ENCODE results near the gene CYP19A1.

The CYP19A1 gene

DNA sequence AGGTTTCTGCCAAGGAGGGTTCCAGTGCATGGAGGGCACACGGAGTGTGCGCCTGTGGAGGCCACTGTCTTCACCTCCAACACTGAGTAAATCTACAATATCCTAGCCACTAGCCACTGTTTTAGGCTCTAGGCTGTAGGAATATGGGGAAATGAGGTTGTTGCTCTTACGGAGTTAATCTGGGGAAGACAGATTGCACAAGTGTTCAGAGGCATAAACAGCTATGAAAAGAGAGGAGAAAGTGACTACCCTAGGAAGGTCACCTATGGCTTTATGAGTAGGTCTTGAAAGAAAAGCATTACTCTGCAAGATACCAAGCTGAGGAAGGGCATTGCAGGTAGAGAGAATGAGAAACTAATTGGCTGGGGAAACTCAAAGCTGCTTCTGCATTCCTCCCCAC lies 85.7 kb downstream of the CYP19A1 start:
- DNase-seq, result no peak

DNA sequence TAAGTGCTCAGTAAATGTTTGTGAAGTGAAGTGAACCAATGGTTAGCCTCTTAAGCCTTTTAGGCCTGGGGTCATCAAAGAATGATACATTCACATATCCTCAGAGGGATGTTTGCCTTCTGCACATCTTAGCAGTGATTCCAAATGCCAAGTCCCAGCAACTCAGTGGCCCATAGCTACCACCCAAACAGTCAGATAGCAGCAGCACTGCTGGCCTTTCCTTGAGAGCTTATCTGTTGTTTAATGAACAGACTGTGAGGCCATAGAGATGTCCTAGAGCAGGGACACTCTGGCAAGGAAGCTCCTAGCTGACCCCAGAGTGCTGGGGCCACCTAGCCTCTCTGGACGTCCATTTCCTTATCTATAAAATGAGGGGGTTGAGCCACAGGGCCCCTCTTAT lies 86.8 kb downstream of the CYP19A1 start:
- DNase-seq, result no peak

DNA sequence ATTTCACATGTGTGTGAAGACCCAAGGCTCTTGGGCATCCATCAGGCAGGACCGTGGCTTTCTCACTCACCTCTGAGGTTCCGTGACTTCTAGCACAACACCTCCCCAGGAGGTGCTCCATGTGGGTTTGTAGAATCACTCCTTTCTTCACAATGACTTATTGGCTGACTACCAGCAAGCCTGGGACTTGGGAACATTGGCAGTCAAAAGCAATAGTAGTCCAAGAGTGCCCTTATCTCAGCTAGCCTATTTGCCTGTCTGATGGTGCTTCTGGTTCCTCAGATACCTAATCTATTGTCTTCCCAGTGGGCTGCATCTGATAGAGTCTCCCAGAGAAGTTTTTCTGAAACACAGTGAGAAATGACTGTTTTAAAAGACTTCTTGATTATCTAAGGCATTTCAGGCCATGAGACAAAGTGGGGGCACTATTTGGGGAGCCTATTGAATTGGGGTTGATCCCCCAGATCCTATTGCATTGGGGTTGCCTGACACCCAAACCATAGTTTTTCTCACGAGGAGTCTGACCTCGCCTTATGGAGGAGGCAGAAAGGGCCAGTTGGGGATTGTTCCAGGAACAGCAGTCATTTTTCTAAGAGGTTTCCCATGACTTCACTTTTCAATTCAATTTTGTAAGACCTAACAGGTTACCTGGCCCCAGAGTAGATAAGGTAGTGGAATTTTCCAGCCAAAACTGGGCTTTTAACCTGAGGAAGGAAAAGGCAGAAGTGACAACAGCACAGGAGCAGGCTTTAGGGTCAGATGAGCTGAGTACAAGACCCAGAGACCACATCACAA lies 88.0 kb downstream of the CYP19A1 start:
- no peak for DNase-seq

DNA sequence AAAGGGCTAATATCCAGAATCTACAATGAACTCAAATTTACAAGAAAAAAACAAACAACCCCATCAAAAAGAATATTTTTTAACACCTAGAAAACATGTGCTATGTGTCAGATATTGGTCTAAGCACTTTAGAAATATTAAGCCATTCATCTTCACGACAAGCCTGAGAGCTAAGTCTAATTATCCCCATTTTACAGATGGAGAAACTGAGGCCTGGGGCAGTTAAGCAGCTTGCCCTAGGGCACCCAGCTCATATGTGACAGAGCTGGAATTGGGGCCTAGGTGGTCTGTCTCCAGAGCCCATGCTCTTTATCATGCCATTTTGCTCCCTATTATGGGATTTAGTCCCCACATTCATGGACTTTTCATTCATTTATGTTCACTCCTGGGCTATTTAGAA lies 92.8 kb downstream of the CYP19A1 start:
- DNase-seq, result no peak

DNA sequence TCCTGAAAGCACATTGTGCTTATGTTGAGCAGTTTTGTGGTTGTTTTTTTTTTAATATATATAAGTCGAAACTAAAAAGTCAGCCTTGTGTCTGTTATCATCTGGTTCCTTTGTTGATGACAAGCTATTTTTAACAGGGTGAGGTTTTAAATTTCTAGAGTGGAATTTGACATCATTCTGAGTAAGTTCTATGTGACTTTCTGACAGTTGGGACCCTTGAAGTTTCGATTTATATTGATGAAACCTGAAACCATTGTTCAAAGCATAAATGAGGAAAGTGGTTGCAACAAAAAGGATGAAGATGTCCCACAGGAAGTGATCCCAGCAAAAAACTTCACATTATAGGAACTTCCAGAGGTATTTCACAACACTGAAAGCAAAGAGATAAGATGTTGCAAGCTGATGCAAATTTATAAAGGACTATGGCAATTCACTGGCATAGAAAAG lies 94.0 kb downstream of the CYP19A1 start:
- DNase-seq, result no peak

DNA sequence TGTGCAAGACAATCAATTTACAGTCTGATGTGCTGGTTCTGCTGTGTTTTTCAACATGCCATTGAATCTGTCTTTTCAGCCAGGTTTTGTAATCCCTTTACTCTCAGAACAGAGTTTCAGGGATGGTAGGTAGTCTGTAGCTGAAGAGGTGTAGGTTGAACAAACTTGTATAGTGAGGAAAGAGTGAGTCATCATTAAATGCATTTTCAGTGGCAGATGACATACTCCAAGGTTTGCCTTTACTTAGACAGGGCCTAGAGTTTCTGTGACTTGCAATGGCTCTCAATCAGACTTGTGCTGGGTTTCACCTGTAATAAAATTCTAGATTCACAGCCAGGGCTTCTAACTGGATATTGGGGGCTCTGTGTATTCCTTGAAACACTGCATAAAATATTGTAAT lies 94.6 kb downstream of the CYP19A1 start:
- DNase-seq, result no peak

DNA sequence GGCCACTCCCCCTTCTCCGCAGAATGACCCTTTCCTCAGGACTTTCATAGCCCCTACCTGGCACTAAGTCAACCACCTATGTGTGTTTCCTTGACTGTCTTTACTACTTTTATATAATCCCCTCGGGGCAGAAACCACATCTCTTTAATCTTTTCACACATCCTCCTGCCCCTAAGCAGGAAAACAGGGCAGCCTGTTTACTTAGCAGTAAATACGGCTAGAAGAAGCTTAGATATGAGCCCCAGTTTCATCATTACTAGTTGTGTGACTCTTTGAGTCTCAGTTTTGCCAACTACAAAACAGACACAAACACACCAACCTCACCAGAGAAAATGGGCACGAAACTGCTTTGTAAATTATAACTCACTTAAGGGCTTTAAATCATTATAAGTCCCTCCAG lies 98.3 kb downstream of the CYP19A1 start:
- DNase-seq, result no peak

DNA sequence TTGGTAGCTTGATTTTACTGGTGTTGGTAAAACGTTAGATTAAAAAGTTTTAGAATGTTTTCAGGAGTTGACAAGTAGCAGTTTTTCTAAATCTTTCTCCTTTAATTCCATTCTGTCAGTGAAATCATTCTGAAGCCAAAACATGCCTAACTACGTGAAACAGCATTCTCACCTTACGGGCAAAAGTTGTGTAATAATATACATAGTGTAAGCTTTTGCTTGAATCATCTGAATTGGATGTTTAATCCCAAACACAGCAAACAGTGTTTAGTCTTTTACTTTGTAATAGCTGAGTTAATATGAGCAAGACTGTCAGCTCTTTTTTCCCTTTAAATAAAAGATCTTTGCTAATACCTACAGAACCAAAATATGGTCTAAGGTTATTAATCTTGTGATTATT lies 100.6 kb downstream of the CYP19A1 start:
- no peak for DNase-seq

DNA sequence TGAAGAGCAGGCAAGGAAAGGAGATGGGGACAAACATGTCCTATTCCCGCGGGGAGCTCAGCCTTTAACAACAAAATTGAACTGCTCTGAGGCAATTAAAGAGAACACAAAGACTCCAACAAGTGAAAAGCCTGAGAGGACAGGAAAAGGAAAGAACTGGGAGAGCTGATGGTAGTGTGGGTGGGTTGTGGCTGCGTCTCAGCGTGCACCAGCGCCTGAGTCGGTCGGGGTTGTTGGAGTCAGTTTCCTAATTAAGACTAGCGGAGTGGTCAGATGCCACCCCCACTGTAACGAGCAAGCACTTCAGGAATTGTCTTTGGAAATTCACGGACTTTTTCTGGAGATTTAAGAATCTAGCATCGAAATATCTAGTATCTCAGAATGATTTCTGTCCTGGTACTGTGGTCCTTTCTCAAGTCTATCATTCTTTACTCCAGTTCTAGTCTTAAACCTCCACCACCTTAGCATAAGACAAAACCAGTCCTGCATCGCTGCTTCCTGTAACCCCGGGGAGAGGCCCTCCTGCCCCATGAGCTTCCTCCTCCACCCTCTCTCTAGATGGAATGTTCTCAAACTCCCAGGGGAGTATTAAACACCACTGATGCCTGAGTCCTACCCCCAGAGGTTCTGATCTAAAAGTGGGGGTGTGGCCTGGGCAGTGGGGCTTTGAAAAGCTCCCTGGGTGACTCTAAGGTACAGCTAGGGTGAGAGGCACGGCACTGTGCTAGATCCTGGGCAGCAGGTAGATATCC lies 104.0 kb downstream of the CYP19A1 start:
- DNase-seq, result no peak

DNA sequence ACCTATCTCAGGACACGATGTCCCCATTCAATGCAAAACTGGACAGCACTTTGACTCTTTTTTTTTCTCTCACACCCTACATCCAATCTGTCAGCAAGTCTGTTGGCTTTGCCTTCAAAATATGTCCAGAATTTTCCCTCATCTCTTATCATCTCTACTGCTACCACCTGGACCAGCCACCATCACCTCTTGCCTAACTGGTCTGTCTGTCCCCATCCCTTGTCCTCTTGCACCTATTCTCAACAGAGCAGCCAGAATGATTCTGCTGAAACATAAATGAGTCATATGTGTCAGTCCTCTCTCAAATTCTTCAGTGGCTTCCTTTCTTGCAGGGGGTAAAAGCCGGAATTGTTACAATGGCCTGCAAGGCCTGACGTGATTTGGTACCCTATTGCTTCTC lies 105.8 kb downstream of the CYP19A1 start:
- no peak for DNase-seq

DNA sequence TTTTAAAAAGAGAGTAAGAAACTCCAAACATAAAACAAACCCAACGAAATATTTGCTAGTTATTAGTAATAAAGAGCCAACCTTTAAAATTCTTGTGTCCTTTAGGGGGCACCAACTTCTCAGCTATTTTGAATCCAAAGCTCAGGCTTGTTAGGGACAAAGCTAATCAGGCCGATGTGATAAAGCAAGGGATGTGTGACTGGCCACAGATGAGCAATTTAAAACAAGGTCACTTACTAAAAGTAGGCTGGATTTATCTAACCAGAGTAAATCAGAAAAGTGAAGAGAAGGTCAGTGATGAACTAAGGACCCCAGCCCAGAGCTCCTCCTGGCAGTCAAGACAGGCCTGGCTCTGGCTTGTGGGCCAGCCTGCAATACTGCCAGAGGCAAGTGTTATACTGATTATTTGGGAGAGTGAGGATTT lies 108.5 kb downstream of the CYP19A1 start:
- no peak for DNase-seq

DNA sequence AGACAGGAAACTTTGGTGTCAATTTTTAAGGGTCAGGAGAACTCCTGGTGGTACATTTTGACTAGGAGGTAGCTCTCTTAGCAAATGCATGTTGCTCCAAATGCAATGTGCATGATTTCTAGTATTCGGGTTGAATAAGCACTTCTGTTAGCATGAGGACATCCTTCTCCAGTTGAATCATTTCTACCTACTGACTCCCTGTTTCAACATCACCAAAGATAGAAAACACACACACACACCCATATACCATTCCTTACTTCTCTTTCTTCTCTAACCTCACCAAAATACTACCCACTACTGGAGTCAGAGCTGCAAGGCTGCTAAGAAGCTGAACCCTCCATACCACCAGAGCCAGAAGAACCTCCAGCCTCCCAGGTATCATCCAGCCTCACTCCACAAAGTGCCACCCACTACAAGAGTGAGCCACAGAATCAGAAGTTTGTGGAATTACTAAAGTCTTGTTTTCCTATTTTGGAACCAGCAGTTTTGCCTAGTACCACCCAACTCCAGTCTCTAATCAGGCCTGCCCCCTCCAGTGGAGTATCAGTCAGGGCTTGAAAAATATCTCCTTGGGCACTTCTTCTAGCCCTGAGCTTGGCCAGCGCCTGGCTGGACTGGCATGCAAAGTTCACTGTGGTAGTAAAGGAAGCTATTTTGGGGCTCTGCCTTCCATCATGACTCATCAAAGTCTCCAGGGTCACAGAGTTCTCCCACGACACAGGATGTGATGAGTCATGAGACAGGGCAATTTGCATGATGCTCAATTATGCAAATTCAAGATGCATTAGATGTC lies 110.3 kb downstream of the CYP19A1 start:
- DNase-seq, result no peak

DNA sequence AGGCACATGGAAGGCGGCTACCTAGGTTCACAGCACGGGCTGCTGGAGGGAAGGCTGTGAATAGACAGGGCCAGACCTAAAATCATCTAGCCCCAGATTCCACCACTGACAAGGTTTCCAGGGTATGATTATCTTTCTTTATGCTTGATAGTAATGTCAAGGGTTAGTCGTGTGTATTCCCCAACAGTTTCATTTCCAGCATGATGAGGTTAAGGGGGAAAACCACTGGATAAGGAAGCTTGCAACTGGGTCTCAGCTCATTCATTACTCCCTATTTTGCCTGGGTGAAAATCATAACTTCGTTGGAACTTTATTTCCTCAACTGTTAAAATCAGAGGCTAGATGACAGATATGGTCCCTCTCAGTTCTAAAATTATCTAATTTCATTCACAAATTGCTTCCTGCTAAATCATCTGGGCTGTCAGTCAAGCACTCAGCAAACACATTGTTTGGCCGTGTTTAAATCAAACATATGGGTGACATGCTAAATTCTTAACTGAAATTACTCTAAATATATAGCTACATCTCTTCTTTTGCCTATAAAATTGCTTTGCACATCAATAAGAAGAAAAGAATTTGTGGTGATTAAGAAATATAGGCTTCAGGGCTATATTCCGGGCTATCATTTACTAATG lies 111.7 kb downstream of the CYP19A1 start:
- DNase-seq, result no peak

DNA sequence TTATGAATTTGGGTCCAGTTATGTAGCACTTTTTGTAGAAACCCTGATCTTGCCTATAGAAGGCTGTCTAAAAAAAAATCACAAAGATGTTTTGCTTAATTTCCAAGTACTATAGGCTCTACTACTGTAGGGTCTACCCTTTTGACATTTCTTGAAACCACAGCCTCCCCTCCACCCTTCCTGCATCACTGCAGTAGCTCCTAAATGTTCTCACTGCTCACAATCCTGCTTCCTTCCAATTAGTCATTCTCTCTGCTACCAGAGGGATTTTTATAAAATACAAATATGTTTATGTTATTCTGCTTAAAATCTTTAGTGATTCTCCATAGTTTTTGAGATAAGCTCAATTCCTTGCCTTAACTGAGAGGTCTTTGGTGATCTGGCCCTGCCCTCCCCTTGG lies 114.0 kb downstream of the CYP19A1 start:
- no peak for DNase-seq

DNA sequence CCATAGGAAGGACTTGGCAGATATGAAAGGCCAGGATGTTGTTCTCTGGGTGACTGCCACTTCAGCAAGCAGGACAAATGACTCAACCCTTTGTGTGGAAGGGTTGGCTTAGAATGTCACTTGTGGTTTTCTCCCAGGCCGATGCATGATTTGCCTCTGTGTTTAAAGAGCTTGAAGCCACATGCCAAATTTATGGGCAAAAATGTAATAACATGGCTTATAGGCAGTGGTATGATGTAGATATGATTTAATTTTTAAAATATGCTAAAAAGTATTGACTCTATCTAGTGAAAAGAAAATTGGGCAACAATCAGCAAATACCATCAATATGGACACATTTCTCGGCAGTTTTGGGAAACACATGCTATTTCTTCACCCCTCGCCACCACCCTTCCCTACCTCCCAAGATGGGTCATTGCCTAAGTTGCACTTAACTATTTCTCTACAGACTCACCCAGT lies 114.6 kb downstream of the CYP19A1 start:
- DNase-seq, result no peak

DNA sequence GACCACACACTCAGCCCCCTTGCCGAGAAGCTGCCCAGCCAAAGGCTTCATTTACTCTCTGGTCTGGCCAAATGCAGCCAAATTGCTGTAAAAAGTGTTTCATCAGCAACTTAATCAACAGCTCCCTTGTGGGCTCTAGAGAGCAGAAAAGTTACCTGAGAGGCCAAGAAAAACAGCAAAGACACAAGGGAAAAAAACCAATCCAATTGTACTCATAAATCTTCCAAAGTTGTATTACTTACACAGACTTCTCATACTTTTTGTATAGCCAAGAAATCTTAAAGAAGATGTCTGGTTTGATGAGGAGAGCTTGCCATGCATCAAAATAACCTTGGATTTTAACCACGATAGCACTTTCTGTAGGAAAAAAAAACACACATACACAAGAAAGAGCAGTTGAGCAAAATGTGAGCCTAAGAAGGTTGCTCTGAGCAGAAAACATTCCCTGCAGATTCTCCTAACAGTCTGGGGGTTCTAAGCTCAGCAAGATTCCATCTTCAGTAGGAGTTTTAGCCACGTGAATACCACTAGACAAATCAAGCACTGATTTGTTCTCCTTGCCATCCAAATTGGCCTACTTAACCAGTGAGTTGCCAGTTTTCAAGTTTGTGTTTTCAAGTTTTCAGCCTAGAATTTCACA lies 120.0 kb downstream of the CYP19A1 start:
- no peak for DNase-seq

DNA sequence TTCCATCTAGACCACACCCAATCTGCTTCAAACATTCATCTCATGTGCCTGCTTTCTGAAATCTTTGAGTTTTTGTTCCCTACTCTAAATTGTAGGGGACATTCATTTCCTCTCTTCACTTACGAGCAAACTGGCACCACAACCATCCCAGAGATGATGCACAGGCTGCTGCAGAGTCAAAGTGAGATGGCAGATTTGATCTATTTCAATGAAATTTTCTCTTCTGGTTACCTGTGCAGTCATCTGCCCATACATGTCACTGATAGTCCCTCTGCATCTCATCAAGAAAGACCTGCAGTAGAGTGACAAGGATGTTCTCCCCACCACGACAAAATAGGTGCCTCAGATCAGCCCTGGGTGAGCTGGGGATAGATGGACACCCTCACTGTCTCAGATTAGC lies 125.5 kb downstream of the CYP19A1 start:
- DNase-seq, result no peak

DNA sequence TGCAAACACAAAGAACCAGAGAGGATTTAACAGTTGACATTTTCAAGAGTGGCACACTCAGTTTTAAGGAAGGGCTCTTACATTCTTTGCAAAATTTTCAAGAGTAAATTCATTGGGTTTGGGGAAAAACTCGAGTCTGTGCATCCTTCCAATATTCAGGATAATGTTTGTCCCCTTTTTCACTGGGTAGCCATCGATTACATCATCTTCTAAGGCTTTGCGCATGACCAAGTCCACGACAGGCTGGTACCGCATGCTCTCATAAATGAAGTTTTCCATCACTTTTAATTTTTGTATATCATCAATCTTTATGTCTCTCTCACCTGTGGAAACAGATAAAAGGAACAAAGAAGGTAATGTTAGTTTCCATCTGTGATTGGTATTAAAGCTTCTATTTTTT lies 126.2 kb downstream of the CYP19A1 start:
- DNase-seq, result no peak

DNA sequence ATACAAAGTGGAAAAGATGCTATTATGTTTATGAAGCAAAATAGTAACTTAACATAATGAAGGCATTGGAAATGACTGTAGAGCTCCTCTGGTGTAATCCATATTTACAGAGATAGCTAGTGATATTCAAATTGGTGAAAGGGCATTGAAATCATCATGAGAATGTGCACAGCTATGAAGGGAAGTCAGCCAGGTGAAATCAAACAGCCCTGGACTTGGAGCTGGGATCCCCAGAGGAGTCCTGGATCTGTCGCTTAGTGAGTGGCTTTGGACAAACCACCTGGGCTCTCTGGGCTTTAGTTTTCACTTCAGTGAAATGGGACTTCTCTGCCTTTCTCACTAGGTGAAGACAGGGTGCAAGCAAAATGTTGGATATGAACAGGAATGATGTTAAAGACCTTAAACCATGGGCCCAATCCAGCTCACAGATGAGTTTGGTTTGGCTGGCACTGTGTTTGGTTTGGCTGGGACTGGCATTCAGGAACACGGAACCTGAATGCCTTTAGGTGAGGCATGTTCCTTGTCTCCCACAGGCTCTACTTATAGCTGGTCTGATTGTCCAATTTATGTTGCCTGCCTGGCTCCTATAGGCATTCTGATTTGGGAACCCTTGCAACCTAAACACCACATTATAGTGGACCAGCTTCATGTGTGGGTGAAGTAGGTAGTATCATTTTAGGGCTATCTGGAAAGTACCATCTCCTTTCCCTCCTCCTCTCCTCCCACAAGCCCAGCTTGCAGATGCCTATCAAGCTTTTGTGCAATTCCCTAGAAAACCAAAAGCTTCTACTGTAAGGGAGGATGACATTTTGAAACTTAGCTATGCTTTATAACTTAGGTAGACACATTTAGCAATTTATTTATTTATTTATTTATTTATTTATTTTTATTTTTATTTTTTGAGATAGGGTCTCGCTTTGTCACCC lies 133.1 kb downstream of the CYP19A1 start:
- no peak for DNase-seq

DNA sequence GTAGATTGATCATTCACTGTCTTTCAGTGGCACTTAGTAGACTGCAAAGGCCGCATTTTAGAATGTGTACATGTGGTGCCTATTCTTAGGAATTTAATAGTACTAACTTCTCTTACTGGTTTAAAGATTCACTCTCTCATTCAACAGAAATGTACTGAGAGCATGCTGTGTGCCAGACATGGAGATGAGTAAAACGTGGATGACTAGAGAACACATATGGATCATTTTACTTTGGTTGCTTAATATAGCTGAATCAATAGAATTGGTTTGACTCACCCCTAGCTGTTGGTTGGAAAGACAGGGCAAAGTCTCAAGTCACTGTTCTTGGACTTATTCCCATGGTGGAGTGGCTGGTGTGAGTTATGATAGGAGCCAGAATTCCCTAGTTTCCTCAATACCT lies 134.6 kb downstream of the CYP19A1 start:
- DNase-seq, result no peak

DNA sequence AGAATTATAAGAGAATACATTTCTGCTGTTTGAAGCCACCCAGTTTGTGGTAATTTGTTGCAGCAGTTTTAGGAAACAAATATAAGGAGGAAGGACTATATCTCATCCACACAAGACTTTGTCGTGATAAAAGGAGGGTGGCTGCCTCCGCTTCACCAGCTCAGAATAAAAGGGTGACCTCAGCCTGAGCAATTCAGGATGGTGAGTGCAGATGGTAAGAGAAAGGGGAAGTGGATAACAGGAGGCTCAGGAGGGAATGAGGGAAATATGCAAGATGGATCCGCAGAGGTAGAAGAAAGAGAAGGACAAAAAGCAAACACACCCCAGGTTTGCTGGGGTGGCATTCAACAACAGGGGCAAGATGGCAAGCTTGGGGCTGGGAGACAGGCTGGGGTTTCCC lies 135.6 kb downstream of the CYP19A1 start:
- DNase-seq, result no peak

All from NCI-H1092 (cell line).